H1 (cell line): ENCODE measurements around the gene COL17A1. TPM values are rescaled to one million over a fixed set of nuclear protein-coding genes. Genes with fewer than 3 reads are reported as not detected.

Source experiments
- ASH2L ChIP-seq: fragments of 200-600, 300-600 bp; sonication (generic); IDR thresholded peaks from one replicate; pipeline ENCODE4 v1.7.1; 2017; ENCODE audit warnings: low read length
- CBX5 ChIP-seq: fragments of 300-800, 300-1000 bp; sonication (generic); IDR thresholded peaks from 2 replicates; pipeline ENCODE4 v1.7.1; 2016; ENCODE audit warnings: antibody characterized with exemption, low read length, low read depth
- HDAC2 ChIP-seq, 2 experiments: fragments of 300-600 bp in 1 of 2; sonication (generic) in 1 of 2; IDR thresholded peaks; 2 replicates each; pipeline ENCODE4 v1.6.1; 2011 to 2012; ENCODE audit warnings: low read depth in 2 of 2, low read length in 2 of 2, mild to moderate bottlenecking in 2 of 2, moderate library complexity in 2 of 2, borderline replicate concordance in 1 of 2, inconsistent platforms in 1 of 2
- KDM1A ChIP-seq: fragments of 200-600, 300-600 bp; sonication (generic); IDR thresholded peaks from 2 replicates; pipeline ENCODE4 v1.7.1; 2016; ENCODE audit warnings: mild to moderate bottlenecking, low read length, borderline replicate concordance
- SIN3A ChIP-seq, 2 experiments: IDR thresholded peaks in 1 of 2; conservative IDR thresholded peaks in 1 of 2; 2 replicates each; pipeline ENCODE4 v1.6.1; 2011 to 2012; ENCODE audit warnings: low read length in 2 of 2, improper control_type of control experiment in 1 of 2, low read depth in 1 of 2, mild to moderate bottlenecking in 1 of 2
- SUZ12 ChIP-seq: fragments of 200-600 bp; sonication (generic); IDR thresholded peaks from 2 replicates; pipeline ENCODE4 v1.6.1; 2012; ENCODE audit warnings: mild to moderate bottlenecking, inconsistent platforms, low read length, moderate library complexity, mixed read lengths
- TEAD4 ChIP-seq: IDR thresholded peaks from 2 replicates; pipeline ENCODE4 v1.6.1; 2012; ENCODE audit warnings: low read depth, low read length, inconsistent platforms, mixed read lengths
- polyA plus RNA-seq, 7 experiments: library from polyadenylated mRNA; depleted of rRNA in 3 of 7; stranded (reverse) in 5 of 7; unstranded in 2 of 7; fragments of >200 nt in 5 of 7; fragments of 200-250 nt in 2 of 7; gene quantifications; 1 replicate in 5 of 7; 2 replicates in 1 of 7; 4 replicates in 1 of 7; pipeline versions ENCODE4 v1.2.1 to v1.2.3, GENCODE V29; 2011 to 2013; ENCODE audit warnings: missing spikeins in 2 of 7, mixed read lengths in 2 of 7
- total RNA-seq: library from RNA; stranded (reverse); fragmentation: NEBNext Ultra II Directional; extraction: Animal tissue kit (Norgen Biotek cat#: 25700); gene quantifications from 2 replicates; pipeline ENCODE4 v1.2.1, GENCODE V29; 2021

Gene COL17A1
- total and polyA plus RNA-seq, 2 of the 8 experiments (the other 6 are each of a cell fraction or from before 2014, with no cell fraction given): 0.35 to 0.37 TPM

DNA sequence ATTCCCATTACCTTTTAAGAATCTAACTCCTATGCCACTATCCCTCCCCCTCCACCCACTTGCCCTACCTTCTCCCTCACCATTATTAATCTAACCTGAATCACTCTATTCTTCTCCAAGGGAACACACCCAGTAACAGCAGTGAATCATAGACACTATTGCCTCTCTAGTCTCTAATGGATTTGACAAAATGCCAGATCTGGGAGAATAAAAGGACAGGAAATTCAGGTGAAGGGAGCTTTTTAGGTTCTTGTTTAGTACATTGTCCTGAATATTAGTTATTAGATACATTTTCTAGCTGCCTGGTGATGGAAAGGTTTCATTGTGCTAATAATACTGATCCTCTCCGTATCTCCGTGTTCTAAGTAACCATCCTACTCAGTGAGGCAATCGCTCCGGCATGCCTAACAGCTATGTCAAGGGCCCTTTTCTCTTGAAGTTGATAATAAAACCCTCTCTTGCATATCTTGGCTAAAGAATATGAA, 32.2 kb upstream of the COL17A1 start (continued):
- no peak for TF ChIP-seq SIN3A (conservative IDR thresholded peaks at IDR 0.05 in 1 of 2, IDR thresholded peaks at IDR 0.05 in 1 of 2; ENCODE audit: low read depth in 1 of 2, low read length in 2 of 2)
- no peak for TF ChIP-seq SUZ12
- TF ChIP-seq TEAD4: no peak
- TF ChIP-seq HDAC2 (IDR thresholded peaks at IDR 0.05; ENCODE audit: borderline replicate concordance in 1 of 2, low read depth in 2 of 2, low read length in 2 of 2): no peak
- no peak for TF ChIP-seq KDM1A
- TF ChIP-seq CBX5: no peak
- TF ChIP-seq ASH2L: no peak
- TF ChIP-seq, all 59 proteins: peak for 0
